ENCODE data around the gene DCDC2.
"Not testable (repeated sequence)": the region's sequence is repeated elsewhere in the genome, so short reads cannot be mapped to it uniquely, and the experiment has no call there.

Gene DCDC2

GRCh38 chr6:24255676-24256075, 102.2 kb downstream of the DCDC2 start:
- DNase-seq, result no peak

GRCh38 chr6:24253360-24253759, 104.5 kb downstream of the DCDC2 start:
- DNase-seq, result no peak

GRCh38 chr6:24252280-24252679, 105.6 kb downstream of the DCDC2 start:
- no peak for DNase-seq

- no peak for DNase-seq
These were observed 106.5 kb downstream of the DCDC2 start for GRCh38 chr6:24251339-24251738.

DNA sequence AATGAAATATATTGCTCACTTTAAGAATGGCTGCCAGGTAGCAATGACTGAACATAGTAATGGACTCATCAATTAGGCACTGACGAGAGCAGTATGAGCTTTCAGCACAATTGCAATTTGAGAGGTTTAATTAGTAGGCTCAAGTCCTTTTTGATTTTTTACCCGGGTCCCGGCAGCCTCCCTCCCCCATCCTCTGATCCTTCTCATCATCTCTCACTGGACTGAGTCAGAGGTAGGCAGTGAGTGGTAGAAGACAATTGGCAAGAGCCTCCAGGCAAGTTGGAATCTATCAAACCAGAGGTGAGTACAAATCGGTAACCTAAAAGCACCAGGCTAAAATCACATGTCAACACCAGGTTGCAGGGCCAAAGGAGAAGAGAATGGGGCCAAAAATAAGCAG, 107.9 kb downstream of the DCDC2 start:
- no peak for DNase-seq

GRCh38 chr6:24245275-24245674, 112.6 kb downstream of the DCDC2 start:
- no peak for DNase-seq

GRCh38 chr6:24242924-24243323, 114.9 kb downstream of the DCDC2 start:
- DNase-seq, result no peak

- DNase-seq, result not testable (repeated sequence)
These were observed 116.1 kb downstream of the DCDC2 start for GRCh38 chr6:24241779-24242178.

- DNase-seq, result no peak
These were observed 116.9 kb downstream of the DCDC2 start for GRCh38 chr6:24240943-24241342.

GRCh38 chr6:24240380-24240928, 117.4 kb downstream of the DCDC2 start:
- no peak for DNase-seq

GRCh38 chr6:24238700-24239099, 119.2 kb downstream of the DCDC2 start:
- no peak for DNase-seq

GRCh38 chr6:24236779-24237178, 121.1 kb downstream of the DCDC2 start:
- not testable (repeated sequence) for DNase-seq

- DNase-seq, result no peak
These were observed 123.9 kb downstream of the DCDC2 start for GRCh38 chr6:24233813-24234442.

DNA sequence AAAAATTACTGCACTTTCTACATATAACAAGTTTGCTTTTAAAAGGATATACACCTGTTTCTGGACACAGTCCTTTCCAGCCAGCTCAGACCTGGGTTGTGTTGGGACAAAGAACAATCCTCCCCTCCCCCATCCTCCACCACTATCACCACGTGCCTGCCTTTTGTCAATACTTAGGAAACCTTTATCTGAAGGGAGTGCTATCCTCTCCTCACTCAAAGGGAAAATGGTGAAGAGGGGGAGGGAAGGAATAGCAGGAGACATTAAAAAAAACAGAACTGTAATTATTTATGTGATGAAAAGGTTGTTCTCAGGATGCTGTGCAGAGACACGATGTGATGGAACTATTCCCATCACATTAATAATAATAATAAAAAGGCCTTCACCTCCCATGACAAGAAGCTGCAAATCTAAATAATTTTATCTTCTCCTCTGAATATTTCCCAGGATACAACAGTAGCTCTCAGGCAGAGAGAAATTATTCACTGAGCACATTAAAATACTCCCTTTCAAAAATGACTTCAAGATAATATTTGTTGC, 126.4 kb downstream of the DCDC2 start:
- DNase-seq, result no peak

- no peak for DNase-seq
These were observed 128.0 kb downstream of the DCDC2 start for GRCh38 chr6:24229696-24230405.

DNA sequence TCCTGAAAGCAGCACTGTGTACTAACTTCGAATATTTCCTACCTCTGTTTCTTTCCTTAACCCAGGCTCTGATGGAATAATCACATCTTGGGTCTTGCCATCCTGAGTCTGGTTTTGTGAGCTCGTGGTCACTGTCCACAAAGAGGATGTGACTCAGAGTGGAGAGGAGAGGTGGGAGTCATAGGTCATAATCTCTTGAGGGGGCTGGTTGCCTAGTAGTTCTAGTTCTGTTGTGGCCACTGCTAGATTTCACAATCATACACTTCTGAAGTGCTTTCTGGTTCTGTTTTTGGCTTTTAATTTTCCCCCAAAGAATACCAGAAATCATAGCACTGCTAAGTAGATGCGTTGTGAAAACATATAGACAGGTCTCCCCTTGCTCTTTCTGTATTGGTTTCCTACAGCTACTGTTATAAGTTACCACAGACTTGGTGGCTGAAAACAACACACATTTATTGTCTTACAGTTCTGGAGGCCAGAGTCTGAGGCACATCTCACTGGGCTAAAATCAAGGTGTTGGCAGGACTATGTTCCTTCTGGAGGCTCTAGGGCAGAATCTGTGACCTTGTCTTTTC, 129.1 kb downstream of the DCDC2 start:
- no peak for DNase-seq

DNA sequence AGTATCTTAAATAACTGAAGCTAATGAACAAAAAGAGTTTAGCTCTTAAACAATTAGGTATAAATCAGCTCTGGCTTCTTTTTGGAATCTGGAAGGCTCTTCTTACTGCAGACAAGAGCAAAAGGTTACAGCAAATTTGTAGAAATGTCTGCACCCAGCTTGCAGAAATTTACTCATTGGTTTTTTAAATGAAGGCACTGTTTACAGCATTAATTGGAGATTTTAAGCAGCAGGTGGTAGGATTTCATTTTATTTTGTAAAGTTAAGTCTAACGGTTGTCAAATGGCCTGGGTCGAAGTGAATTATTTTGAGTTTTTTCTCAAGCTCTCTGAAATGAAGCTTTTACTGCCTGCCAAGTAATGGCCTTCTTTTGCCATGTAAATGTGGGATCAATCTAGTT, 129.7 kb downstream of the DCDC2 start:
- no peak for DNase-seq

- DNase-seq, result no peak
These were observed 130.3 kb downstream of the DCDC2 start for GRCh38 chr6:24227556-24227955.

DNA sequence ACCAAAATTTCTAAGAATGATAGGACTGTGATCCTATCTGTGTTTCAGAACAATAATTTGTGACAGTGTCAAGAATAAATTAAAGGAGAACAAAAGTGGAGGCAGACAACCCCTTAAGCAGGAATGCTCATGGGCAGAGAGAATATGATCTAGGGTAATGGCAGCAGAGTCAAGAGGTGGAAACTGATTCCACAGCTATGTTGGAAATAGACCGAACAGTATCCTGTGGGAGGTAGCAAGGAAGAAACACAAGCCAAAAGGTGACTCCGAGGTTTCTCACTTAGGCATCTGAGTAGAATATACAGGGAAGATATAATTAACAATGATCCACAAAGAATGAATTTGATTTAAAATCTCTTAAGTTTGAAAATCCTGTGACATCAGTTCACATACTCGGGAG, 131.3 kb downstream of the DCDC2 start:
- DNase-seq, result no peak

DNA sequence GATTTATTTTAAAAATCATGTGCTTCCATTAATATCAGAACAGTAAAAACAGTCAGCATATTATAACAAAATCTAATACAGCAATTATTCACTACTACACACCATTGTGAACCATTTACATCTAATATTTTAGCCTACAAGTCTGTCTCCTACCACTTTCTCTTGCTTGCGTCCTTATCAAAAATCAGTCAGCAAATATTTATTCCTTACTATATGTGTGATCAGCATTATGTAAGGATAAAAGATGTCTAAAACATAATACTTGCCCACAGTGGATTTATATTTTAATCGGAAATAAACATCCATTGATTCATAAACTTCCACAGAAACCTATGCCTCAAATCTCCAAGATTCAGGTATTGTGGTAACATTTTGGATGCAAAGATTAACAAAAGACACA, 132.0 kb downstream of the DCDC2 start:
- no peak for DNase-seq

DNA sequence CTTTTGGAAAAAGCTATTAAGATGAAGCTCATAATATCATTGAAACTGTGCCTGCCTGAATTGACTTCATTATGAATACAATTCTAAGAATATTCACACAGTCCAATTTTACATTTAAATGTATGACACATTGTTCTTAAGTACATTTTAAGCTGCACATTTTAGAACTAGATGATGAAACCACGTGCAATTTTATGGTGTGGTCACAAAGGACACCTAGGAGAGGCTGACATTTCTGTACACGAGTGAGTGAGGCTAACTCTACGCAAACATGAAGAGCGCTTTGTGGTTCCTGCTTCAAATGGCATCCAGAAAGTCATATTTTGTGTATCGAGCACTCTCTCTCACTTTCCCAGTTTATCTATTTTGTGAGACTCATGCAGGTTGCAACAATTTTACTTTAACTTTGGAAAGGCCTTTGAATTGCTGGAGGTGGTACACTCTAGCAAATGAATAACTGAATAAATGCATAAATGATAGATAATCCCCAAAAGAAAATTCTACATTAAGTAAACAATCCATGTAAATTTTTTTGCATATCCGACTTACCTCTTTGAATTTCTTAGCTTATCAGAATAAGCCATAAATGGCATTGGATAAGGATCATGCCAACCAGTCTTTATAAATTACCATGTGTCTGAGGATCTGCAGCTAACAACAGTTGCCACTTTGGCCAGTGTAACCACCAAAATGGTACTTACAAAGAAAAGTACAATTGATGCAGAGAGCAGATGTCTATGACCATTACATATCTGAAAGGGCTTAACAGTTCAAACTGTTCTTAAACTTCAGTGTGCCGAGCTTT, 134.5 kb downstream of the DCDC2 start:
- DNase-seq, result no peak

DNA sequence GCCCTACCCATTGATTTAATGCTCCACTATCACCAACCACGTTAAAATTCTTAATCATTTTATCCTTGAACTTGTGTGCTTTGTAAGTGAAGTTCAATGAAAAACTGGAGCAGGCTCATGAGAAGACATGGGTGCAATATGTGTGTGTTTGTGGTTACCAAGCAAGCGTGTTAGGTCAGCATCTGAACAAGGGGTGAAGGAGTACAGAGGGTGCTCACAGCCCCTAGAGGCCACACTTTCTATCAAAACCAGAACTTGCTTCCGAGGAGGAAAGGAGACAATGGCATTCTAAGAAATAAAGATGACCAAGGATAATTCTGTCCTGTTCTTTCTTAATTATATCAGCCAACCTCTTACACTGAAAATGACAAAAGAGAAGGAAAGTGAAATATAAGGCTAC, 138.2 kb downstream of the DCDC2 start:
- no peak for DNase-seq

- no peak for DNase-seq
These were observed 142.9 kb downstream of the DCDC2 start for GRCh38 chr6:24214984-24215383.
